HG03558 (cell line): ENCODE results near the gene DHX40.
"Not testable (repeated sequence)": the region's sequence is repeated elsewhere in the genome, so short reads cannot be mapped to it uniquely, and the experiment has no call there.

Source experiments
- ATAC-seq: cut with Tn5 transposase; IDR thresholded peaks from one replicate; pipeline ENCODE4 v1.9.1; 2021; ENCODE audit warnings: moderate number of reproducible peaks; ENCODE audit not compliant: unreplicated experiment; ENCODE audit errors: extremely low read depth

The DHX40 gene

DNA sequence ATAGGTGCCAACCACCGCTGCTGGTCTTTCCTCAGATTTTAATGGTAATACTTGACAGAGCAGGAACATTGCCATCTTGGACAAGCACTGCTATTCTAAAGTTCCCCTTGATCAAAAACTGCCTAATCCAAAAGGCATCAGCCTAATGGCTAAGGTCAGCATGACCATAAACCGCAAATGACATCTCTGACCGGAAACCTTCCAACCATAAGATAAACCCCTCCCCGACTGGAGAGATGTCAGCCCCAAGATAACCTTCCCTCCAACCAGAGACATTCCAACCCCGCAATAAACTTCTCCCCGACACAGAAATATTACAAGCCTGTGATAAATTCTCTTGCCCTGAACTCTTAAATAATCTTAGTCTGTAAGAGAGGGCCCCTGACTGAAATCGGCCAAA is 7.4 kb upstream of the DHX40 start:
- ATAC-seq, result no peak

DNA sequence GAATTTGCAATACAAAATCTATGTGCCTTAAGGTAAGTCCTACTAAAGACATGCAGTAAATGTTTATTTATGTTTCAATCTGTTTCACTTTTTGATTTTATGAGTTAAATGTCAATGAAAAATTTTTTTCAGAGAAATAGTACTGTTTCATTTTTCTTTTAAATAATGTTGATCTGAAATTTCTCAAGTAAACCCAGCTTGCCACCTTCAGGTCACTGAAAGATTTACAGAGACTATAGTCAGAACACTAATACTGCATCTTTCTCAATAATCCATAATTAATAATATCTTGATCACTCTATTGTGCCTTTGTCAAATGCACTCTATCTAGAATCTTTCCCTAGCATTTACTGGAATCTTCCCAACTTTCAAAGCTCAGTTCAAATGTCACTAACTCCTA is 6.5 kb upstream of the DHX40 start:
- no peak for ATAC-seq

DNA sequence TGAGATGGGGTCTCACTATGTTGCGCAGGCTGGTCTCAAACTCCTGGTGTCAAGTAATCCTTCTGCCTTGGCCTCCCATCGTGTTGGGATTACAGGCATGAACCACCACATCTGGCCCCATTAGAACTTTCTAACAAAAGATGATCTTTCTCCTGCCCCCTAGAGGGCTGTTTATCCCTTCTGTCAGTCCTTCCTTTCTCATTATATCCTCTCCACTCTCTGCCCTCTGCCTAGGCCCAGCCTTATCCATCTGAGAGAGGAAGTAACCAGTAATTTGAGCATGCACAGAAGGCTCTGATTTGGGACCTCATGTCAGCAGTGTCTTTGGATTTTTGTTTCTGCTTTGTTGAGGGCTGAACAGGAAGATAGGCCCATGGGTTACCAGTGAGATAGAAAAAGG is 4.4 kb upstream of the DHX40 start:
- no peak for ATAC-seq

- no peak for ATAC-seq
Measured at GRCh38 chr17:59565959-59566324, 532 bp downstream of the DHX40 start.

GRCh38 chr17:59569151-59569550 is 3.7 kb downstream of the DHX40 start:
- not testable (repeated sequence) for ATAC-seq

GRCh38 chr17:59572301-59572924 is 7.0 kb downstream of the DHX40 start:
- ATAC-seq, result no peak

DNA sequence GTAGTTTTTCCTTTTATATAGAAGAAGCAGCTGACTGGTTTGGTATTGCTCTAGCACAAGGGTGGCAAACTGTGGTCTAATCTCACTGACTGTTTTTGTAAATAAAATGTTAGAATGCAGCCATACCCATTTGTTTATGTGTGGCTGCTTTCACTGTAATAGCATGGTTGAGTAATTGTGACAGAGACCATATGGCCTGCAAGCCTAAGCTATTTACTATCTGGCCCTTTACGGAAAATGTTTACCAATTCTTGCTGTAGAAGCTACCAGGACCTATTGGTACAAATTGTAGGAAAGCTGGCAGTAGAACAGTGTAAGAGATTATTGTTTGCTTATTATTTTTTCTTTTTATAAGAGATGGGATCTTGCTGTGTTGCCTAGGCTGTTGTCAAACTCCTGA is 18.8 kb downstream of the DHX40 start:
- ATAC-seq, result not testable (repeated sequence)

- ATAC-seq, result no peak
Measured at GRCh38 chr17:59600169-59600568, 34.8 kb downstream of the DHX40 start.

DNA sequence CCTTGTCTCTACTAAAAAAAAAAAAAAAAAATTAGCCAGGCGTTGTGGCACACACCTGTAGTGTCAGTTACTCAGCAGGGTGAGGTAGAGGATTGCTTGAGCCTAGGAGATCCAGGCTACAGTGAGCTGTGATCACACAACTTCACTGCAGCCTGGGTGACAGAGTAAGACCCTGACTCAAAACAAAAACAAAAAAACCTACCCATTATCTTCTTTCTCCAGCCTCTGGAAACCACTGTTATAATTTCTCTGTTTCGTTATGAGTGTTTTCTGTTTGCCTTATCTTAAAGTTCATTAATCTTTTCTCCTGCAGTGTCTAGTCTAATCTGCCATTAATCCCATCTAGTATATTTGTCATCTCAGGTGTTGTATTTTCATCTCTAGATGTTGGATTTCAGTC is 35.7 kb downstream of the DHX40 start:
- ATAC-seq, result no peak

DNA sequence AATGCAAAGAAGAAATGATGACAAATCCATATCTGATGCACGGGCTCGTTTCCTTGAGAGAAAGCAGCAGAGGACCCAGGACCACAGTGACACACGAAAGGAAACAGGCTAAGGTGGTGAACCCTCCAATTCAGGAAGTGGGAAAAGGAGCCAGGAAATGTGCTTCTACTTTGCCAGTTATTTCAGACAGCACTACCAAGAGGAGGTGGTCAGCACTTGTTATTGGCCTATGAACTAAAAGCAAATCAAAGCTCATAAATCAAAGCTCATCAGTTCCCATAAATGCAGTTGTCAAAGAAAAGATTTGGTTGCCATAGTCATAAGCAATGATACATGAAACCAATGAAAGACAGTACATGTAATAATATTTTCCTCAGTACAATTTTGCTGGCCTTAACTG is 41.7 kb downstream of the DHX40 start:
- no peak for ATAC-seq

GRCh38 chr17:59607817-59608403 is 42.5 kb downstream of the DHX40 start:
- no peak for ATAC-seq

DNA sequence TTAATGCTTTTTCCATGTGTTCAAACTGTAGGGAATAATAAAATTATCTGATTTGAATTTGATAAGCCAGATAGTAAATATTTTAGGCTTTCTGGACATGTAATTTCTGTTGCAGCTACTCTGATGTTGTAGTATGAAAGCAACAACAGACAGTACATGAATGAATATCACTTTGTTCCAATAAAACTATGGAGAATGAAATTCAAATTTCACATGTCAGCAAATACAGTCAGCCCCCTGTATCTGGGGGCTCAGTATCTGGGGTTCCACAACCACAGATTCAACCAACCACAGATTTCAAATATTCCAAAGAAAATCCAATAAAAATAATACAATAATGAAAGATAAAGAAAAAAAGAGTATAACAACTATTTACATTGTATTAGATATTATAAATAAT is 46.1 kb downstream of the DHX40 start:
- no peak for ATAC-seq

GRCh38 chr17:59616253-59616920 is 51.0 kb downstream of the DHX40 start:
- no peak for ATAC-seq

- ATAC-seq, result no peak
Measured at GRCh38 chr17:59617156-59617732, 51.8 kb downstream of the DHX40 start.

DNA sequence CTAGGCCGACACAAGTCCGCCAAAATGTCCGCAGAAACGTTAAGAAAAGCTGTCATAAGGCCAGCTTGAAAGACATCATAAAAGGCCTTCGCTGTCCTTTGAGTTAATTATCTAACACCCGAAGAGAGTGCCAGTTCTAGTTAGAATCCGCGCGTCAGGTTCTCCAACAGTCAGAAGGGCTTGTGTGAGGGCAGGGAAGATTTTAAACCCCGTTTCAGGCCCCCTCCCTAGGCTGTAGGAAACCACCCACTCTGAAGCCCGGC is 53.6 kb downstream of the DHX40 start:
- no peak for ATAC-seq

DNA sequence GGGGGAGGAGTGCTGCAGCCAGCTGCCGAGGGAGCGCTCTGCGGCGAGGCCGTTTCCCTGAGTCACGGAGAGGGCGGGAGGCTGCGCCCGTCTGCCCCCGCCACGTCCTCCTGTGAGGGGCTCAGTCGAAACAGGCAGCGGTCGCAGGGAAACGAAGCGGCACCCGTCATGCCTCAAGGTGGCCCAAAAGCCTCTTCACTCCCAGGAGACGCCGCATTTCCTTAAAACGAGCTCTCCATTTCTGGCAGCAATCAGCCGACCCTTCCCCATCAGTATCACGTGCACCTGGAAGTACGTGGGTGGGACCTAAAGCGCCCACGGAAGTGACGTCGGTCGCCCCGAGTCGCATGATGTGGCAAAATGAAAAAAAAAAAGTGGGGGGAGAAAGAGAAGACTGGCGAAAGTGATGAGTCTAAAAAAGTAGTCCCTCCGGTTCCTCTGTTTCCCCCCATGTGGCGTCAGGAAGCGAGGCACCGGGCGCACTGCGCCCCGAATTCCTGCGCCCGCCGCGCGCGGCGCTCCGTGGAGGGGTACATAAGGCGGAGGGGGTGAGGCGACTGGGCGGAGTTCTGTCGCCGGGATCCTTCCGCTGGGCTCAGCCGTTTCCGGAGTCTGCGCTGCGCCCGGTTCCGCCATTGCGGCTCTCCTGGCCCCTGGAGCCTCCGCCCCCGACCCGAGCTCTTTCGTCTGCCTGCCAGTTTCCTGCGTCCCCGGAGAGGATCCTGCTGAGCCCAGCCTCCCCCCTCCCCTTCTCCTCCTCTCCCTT is 54.1 kb downstream of the DHX40 start, which contains the start of gene CLTC:
Gene CLTC, plus strand, starts transcription at position 598 of the 766 bp plus-strand sequence. CDS start 237 bp downstream, outside the sequence.
- peak; percentile 46 for ATAC-seq

DNA sequence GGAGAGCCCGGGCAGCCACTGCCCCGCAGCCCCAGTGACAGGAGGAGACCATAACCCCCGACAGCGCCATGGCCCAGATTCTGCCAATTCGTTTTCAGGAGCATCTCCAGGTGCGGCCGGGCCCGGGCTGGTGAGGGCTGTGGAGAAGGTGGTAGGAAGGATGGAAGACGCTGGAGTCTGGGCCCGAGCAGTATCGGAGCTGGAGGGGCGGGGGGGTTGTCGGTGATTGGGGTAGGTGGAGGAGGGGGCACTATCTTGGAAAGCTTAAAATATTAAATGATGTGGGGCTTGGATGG is 54.6 kb downstream of the DHX40 start:
- ATAC-seq, result no peak

GRCh38 chr17:59620518-59621259 is 55.3 kb downstream of the DHX40 start:
- ATAC-seq, result no peak

DNA sequence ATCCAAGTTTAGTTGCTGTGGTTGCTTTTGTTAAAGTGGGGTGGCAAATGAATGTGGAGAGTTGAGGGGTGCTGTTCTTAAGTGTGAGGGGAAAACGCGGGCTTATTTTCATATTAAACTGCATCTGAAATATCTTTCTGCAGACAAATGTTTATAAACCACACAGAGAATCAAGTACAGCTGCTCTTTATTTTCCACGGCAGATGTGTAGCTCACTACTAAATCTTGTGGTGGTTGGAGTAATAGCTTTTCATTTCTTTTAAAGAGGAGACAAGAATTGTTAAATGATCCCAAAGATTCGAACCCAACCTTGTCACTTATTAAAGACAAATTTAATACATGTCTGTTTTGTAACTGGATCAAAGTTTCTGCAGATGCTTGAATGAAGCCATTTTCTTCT is 56.4 kb downstream of the DHX40 start:
- ATAC-seq, result no peak

- no peak for ATAC-seq
Measured at GRCh38 chr17:59623151-59623550, 57.7 kb downstream of the DHX40 start.

GRCh38 chr17:59626756-59627155 is 61.3 kb downstream of the DHX40 start:
- ATAC-seq, result no peak
